Psoas muscle (tissue), 8 donors: ENCODE measurements around the gene PCDH15. TPM values are rescaled to one million over a fixed set of nuclear protein-coding genes. Genes with fewer than 3 reads are reported as not detected.
"Not testable (repeated sequence)": the region's sequence is repeated elsewhere in the genome, so short reads cannot be mapped to it uniquely, and the experiment has no call there.

Experiments used
- ATAC-seq, 4 donors: fragments of 200-7000 bp; cut with Tn5 transposase; one replicate each; pipeline ENCODE4 v1.9.1; 2020; ENCODE audit warnings: moderate library complexity in 3 of 4, mild to moderate bottlenecking in 2 of 4
- DNase-seq, 2 donors: peaks; one replicate each; pipeline ENCODE4 v3.0.0-alpha.2; 2020
- H3K27ac ChIP-seq: fragments of 200-600 bp; one replicate; pipeline ENCODE4 v1.8.0; 2022
- H3K27me3 ChIP-seq, 3 donors: fragments of 200-600 bp in 1 of 3; one replicate each; pipeline versions ENCODE4 v1.6.1 to v1.8.0; 2013 to 2022; ENCODE audit warnings: low read length in 2 of 3, mild to moderate bottlenecking in 2 of 3, moderate library complexity in 1 of 3; ENCODE audit not compliant: insufficient read depth in 3 of 3
- H3K36me3 ChIP-seq, 2 donors: fragments of 200-600 bp in 1 of 2; one replicate each; pipeline versions ENCODE4 v1.6.1 to v1.8.0; 2013 to 2022; ENCODE audit warnings: low read depth in 1 of 2, mild to moderate bottlenecking in 1 of 2, moderate library complexity in 1 of 2; ENCODE audit not compliant: insufficient read depth in 1 of 2
- H3K4me1 ChIP-seq: fragments of 200-600 bp; one replicate; pipeline ENCODE4 v1.8.0; 2022
- H3K4me3 ChIP-seq: fragments of 200-600 bp; one replicate; pipeline ENCODE4 v1.8.0; 2022; ENCODE audit warnings: mild to moderate bottlenecking
- H3K9me3 ChIP-seq: fragments of 200-600 bp; one replicate; pipeline ENCODE4 v1.8.0; 2022
- WGBS, 3 donors: extraction: QIAGEN DNeasy Blood & Tissue Kit; methylation state at CpG; one replicate each; pipeline versions ENCODE4 v1.1.6 to v1.1.7; 2013; 5-methylcytosine and 5-hydroxymethylcytosine counted together
- intact Hi-C, 2 donors: fragments of 100-400 bp; cut with DNase I; formaldehyde crosslinking; loops; one replicate each; pipeline versions ENCODE4 v1.11.0 to v1.14.2; 2022
- polyA plus RNA-seq, 3 donors: library from polyadenylated mRNA; stranded (reverse); fragments of 200-250 nt; gene quantifications; one replicate each; pipeline ENCODE4 v1.2.3, GENCODE V29; 2013
- total RNA-seq, 4 donors: library from RNA; stranded (reverse); fragmentation: NEBNext Ultra II Directional in 2 of 4; extraction: Animal tissue kit (Norgen Biotek cat#: 25700) in 2 of 4; gene quantifications; one replicate each; pipeline versions ENCODE4 v1.2.1 to v1.2.4, GENCODE V29; 2021 to 2023
- TF ChIP-seq, protein P1 (sequence below): fragments of 200-600 bp; IDR thresholded peaks from one replicate; pipeline ENCODE4 v1.8.0; 2022; ENCODE audit warnings: antibody characterized with exemption
- donor health status: healthy with polysubstance abuse.
- donor health status: DM: no; HTN: no; CAD: no; lungs with moderate emphysema.
- donor health status: Bipolar disorder and iron deficiency.
- donor health status: healthy.
- donor health status: DM: yes; HTN: yes; CAD: no.
- donor health status: DM: no; HTN: no; CAD: no.
- donor health status: DM: no; HTN: no; CAD: no.
- donor health status: DM: yes; HTN: yes; CAD: no.

Gene PCDH15
- total and polyA plus RNA-seq, 7 donors = not detected

DNA sequence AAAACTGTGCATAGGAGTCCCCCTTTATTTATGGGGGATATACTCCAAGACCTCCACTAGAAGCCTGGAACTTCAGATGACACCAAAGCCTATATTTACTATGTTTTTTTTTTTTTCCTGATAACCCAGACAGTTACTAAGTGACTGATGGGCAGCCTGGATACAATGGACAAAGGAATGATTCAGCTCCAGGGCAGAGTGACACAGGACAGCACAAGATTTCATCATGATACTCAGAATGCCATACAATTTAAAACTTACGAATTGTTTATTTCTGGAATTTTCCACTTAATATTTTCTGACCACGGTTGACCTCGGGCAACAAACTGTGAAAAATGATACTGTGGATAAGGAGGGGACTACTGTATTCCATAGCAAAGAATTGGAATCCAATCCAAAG, 843.6 kb downstream of the PCDH15 start:
- ATAC-seq (no peak), DNase-seq (no peak)
- 44 to 51% (median 45%) methylated on average over 3 of the region's 3 CpGs for WGBS, 3 donors
- Histone ChIP-seq H3K9me3 (no peaks in the 10 kb centered on the region), H3K4me3 (no peak overlapping the region), H3K4me1 (no peaks in the 10 kb centered on the region), H3K36me3 (no peaks in the 10 kb centered on the region), H3K27me3 (no peaks in the 10 kb centered on the region), H3K27ac (no peak overlapping the region)
- intact Hi-C loops = no loop called here
- TF ChIP-seq, protein P1, sequence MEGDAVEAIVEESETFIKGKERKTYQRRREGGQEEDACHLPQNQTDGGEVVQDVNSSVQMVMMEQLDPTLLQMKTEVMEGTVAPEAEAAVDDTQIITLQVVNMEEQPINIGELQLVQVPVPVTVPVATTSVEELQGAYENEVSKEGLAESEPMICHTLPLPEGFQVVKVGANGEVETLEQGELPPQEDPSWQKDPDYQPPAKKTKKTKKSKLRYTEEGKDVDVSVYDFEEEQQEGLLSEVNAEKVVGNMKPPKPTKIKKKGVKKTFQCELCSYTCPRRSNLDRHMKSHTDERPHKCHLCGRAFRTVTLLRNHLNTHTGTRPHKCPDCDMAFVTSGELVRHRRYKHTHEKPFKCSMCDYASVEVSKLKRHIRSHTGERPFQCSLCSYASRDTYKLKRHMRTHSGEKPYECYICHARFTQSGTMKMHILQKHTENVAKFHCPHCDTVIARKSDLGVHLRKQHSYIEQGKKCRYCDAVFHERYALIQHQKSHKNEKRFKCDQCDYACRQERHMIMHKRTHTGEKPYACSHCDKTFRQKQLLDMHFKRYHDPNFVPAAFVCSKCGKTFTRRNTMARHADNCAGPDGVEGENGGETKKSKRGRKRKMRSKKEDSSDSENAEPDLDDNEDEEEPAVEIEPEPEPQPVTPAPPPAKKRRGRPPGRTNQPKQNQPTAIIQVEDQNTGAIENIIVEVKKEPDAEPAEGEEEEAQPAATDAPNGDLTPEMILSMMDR = no peak

DNA sequence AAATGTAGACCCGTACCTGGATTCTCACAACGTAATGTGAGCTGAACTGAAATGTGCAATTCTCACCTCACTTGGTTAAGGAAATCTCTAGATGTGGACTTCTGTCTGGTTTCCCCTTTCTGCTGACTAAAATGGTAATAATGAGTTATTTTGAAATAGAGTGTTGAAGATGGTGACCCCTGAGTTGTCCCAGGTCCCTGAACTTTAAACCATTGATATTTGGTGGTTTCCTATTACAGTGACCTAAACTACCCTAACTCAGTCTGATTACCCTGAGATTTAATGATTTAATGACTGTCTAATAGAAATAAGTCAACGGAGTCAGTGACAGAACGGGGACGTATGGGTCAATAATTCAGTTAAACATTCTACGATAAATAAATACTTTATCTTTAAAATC, 845.9 kb downstream of the PCDH15 start:
- intact Hi-C loops = no loop called here
- Histone ChIP-seq H3K36me3 (no peaks in the 10 kb centered on the region), H3K27me3 (no peaks in the 10 kb centered on the region), H3K27ac (no peak overlapping the region), H3K4me3 (no peak overlapping the region), H3K9me3 (no peaks in the 10 kb centered on the region), H3K4me1 (no peaks in the 10 kb centered on the region)
- TF ChIP-seq, protein P1 = no peak
- DNase-seq (no peak), ATAC-seq (no peak)
- 51 to 60% (median 55%) methylated on average over 6 of the region's 6 CpGs for WGBS, 3 donors

DNA sequence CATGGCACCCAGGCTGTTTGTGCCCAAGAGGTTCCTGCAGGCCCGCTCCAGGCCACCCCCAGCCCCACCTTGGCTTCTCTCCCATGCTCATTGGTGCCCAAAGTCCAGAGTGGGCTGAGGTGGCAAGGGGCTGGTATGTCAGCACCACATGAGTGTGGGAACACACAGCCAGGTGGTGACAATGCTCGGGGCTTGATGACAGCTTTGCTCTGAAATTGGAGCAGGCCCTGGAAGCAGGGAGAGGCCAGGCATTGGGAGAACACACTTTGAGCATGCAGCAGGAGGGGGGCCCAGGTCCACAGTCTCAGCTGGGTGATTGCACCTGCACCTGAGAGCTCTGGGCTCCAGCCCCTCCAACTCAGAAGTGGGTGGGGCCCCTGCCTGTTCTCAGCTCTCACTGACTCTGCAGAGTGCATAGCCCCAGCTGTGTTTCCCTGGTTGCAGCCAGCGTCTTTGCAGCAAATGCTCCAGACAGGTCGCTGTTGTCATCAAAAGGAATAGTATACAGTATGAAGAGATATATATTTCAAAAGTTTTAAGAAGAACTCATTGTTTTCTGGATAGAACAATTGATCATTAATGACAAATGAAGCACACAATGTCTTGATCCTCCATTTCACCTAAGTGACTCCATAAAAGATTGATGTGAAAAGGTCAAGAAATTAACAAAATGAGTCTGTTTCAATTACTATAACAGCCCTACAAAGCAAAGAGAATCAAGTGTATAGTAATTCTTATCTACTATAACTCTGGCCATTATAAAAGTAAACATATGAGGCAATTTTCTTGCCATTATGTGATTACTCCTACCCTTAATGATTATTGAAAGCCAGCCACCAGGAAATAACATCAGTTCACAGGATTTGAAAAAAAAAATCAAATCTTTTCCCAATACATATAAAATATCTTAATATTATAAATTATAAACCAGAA, 848.1 kb downstream of the PCDH15 start:
- no peaks in the 10 kb centered on the region for H3K4me1 ChIP-seq
- no peak overlapping the region for H3K4me3 ChIP-seq
- intact Hi-C loops = no loop called here
- DNase-seq (no peak), ATAC-seq (no peak)
- no peak overlapping the region for H3K27ac ChIP-seq
- H3K36me3 ChIP-seq = no peaks in the 10 kb centered on the region
- 75 to 78% (median 76%) methylated on average over 4 of the region's 4 CpGs for WGBS, 3 donors
- H3K27me3 ChIP-seq = no peaks in the 10 kb centered on the region
- TF ChIP-seq, protein P1 = no peak
- no peaks in the 10 kb centered on the region for H3K9me3 ChIP-seq

DNA sequence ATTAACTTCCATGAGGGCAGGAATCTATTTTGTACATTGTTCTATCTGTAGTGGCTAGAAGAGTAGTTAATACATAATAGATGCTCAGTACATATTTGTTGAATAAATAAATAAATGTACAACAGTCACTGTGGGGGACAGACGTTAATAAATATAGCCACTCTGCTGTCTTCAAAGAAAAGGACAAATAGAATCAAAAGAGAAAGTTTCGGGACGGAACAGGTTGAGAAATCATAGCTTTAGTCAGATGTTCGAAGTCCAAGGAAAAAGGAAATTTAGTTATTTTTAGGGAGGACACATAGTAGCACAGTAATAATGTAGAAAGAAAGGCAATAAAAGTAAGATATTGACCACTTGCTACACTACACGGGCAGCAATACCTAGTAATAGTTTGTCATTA, 861.4 kb downstream of the PCDH15 start:
- intact Hi-C loops = no loop called here
- ATAC-seq (no peak), DNase-seq (no peak)
- H3K36me3 ChIP-seq = no peaks in the 10 kb centered on the region
- WGBS, 3 donors = 86 to 89% (median 89%) methylated on average over 5 of the region's 5 CpGs
- no peak overlapping the region for H3K4me3 ChIP-seq
- no peak overlapping the region for H3K27ac ChIP-seq
- no peaks in the 10 kb centered on the region for H3K4me1 ChIP-seq
- TF ChIP-seq, protein P1 = no peak
- H3K27me3 ChIP-seq = no peaks in the 10 kb centered on the region
- H3K9me3 ChIP-seq = no peaks in the 10 kb centered on the region

DNA sequence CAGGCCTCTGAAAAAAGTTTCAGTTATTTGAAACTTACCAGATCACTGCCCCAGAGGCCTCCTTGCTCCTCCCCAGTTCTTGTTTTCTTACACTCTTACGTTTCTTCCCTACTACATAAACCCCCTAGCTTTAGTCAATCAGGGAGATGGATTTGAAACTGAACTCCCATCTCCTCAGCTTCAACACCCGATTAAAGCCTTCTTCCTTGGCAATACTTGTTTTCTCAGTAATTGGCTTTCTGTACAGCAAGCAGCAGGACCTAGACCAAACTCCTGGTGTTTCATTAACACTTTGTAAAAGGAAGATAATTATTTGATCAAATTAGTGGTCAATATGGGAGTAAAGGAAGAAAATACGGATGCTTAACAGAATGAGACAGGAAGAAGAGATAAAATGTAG, 870.4 kb downstream of the PCDH15 start:
- TF ChIP-seq, protein P1 = no peak
- Histone ChIP-seq H3K27ac (no peak overlapping the region), H3K4me3 (no peak overlapping the region), H3K4me1 (no peaks in the 10 kb centered on the region), H3K36me3 (no peaks in the 10 kb centered on the region), H3K9me3 (no peaks in the 10 kb centered on the region), H3K27me3 (no peaks in the 10 kb centered on the region)
- DNase-seq (no peak), ATAC-seq (no peak)
- 65 to 69% (median 68%) methylated on average over 3 of the region's 3 CpGs for WGBS, 3 donors
- intact Hi-C loops = no loop called here

DNA sequence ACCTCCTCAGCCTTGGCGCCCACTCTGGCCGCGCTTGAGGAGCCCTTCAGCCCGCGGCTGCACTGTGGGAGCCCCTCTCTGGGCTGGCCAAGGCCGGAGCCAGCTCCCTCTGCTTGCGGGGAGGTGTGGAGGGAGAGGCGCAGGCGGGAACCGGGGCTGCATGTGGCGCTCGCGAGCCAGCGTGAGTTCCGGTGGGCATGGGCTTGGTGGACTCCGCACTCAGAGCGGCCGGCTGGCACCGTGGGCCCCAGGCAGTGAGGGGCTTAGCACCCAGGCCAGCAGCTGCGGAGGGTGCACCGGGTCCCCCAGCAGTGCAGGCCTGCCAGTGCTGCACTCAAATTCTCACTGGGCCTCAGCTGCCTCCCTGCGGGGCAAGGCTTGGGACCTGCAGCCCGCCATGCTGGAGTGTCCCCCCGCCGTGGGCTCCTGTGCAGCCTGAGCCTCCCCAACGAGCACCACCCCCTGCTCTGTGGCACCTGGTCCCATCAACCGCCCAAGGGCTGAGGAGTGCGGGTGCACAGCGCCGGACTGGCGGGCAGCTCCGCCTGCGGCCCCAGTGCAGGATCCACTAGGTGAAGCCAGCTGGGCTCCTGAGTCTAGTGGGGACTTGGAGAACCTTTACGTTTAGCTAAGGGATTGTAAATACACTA, 876.9 kb downstream of the PCDH15 start:
- H3K27ac ChIP-seq, H3K4me3 ChIP-seq, ATAC-seq, intact Hi-C loops, DNase-seq, H3K4me1 ChIP-seq, H3K9me3 ChIP-seq, H3K36me3 ChIP-seq, H3K27me3 ChIP-seq: not testable (repeated sequence)
- 93 to 96% (median 95%) methylated on average over 31 to 34 of the region's 34 CpGs for WGBS, 3 donors
